Adrenal gland (tissue), 5 donors: ENCODE results near the gene CAMK1.

Experiments
- POLR2A ChIP-seq, 2 donors: fragments of 450-650 bp; IDR thresholded peaks; one replicate each; pipeline ENCODE4 v1.6.1; 2017; ENCODE audit warnings: antibody characterized with exemption in 2 of 2, mild to moderate bottlenecking in 2 of 2, moderate library complexity in 1 of 2
- TF ChIP-seq, protein P1 (sequence below), 6 experiments: fragments of 450-650 bp in 4 of 6; fragments of 200-600 bp in 2 of 6; sonication (generic) in 1 of 6; IDR thresholded peaks; 1 replicate in 5 of 6; 2 replicates in 1 of 6; pipeline versions ENCODE4 v1.5.1 to v1.8.0; 2016 to 2021; ENCODE audit warnings: antibody characterized with exemption in 6 of 6, mild to moderate bottlenecking in 2 of 6, moderate library complexity in 1 of 6
- donor health status: DM: no; HTN: no; CAD: no.

DNA sequence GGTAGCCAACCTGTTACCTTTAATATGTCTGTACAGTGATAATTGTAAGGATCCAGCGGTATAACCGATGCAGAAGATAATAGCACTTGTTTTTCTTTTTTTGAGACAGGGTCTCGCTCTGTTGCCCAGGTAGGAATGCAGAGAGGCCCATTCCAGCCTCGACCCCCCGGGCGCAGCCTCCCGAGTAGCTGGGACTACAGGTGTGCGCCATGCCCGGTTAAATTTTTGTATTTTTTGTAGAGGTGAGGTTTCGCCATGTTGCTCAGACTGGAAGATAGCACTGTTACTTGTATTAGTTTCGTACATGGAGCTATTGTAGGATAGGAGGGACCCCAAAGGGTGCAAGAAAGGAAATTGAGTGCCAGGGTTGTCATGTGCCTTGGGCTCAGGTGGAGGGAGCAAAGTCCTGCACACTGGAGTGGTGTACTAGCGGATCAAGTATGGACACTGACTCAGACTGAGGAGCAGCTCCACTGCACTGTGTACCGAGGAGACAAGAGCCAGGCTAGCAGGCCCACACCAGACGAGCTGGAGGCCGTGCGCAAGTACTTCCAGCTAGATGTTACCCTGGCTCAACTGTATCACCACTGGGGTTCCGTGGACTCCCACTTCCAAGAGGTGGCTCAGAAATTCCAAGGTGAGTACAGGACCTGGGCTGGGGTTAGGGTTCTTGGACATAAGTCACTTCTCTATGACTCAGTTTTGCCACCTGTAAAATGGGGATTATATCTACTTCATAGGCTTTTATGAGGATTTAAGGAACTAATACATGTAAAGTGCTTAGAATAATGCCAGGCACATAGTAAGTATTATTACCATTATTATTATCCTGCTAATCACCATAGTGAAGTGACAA, 19.0 kb downstream of the CAMK1 start:
- TF ChIP-seq, protein P1, sequence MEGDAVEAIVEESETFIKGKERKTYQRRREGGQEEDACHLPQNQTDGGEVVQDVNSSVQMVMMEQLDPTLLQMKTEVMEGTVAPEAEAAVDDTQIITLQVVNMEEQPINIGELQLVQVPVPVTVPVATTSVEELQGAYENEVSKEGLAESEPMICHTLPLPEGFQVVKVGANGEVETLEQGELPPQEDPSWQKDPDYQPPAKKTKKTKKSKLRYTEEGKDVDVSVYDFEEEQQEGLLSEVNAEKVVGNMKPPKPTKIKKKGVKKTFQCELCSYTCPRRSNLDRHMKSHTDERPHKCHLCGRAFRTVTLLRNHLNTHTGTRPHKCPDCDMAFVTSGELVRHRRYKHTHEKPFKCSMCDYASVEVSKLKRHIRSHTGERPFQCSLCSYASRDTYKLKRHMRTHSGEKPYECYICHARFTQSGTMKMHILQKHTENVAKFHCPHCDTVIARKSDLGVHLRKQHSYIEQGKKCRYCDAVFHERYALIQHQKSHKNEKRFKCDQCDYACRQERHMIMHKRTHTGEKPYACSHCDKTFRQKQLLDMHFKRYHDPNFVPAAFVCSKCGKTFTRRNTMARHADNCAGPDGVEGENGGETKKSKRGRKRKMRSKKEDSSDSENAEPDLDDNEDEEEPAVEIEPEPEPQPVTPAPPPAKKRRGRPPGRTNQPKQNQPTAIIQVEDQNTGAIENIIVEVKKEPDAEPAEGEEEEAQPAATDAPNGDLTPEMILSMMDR (IDR thresholded peaks at IDR 0.05): no peak
- no peak for TF ChIP-seq POLR2A (IDR thresholded peaks at IDR 0.05)
